ENCODE results near the gene EML4.

The EML4 gene

GRCh38 chr2:42207826-42208225 is 38.7 kb downstream of the EML4 start:
- H3K4me1 ChIP-seq (ENCODE audit: control insufficient read depth in 1 of 2, insufficient read depth in 1 of 2, low read depth in 1 of 2, low read length in 1 of 2), result peaks cover 42 to 54% of the 10 kb centered on the region in 2 experiments
- H3K27me3 ChIP-seq, result no peaks in the 10 kb centered on the region
- no peaks in the 10 kb centered on the region for H3K36me3 ChIP-seq
- no peaks in the 10 kb centered on the region for H3K9me3 ChIP-seq
- no peak overlapping the region for H3K4me3 ChIP-seq (ENCODE audit: low read depth in 1 of 2, low read length in 1 of 2)
- TF ChIP-seq, protein P1, sequence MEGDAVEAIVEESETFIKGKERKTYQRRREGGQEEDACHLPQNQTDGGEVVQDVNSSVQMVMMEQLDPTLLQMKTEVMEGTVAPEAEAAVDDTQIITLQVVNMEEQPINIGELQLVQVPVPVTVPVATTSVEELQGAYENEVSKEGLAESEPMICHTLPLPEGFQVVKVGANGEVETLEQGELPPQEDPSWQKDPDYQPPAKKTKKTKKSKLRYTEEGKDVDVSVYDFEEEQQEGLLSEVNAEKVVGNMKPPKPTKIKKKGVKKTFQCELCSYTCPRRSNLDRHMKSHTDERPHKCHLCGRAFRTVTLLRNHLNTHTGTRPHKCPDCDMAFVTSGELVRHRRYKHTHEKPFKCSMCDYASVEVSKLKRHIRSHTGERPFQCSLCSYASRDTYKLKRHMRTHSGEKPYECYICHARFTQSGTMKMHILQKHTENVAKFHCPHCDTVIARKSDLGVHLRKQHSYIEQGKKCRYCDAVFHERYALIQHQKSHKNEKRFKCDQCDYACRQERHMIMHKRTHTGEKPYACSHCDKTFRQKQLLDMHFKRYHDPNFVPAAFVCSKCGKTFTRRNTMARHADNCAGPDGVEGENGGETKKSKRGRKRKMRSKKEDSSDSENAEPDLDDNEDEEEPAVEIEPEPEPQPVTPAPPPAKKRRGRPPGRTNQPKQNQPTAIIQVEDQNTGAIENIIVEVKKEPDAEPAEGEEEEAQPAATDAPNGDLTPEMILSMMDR (IDR thresholded peaks at IDR 0.05), result no peak
- no peak overlapping the region for H3K27ac ChIP-seq

DNA sequence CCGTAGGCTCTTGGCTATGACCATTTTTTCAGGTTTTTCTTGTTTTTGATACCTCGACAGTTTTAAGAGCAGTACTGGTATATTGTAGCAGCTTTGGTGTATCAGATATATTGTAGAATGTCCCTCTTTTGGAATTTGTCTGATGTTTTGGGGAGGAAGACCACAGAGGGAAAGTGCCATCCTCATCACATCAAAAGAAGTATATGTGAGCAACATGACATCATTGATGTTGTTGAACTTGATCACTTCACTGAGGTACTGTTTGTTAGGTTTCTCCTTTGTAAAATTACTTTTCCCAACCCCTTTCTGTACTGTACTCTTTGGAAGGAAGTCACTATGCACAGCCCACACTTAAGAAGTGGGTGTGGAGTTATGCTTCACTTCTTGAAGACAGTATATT is 41.0 kb downstream of the EML4 start:
- Histone ChIP-seq H3K27me3 (no peaks in the 10 kb centered on the region), H3K4me3 (ENCODE audit: low read depth in 1 of 2, low read length in 1 of 2) (no peak overlapping the region), H3K4me1 (ENCODE audit: control insufficient read depth in 1 of 2, insufficient read depth in 1 of 2, low read depth in 1 of 2, low read length in 1 of 2) (peaks cover 65 to 74% of the 10 kb centered on the region in 2 experiments), H3K27ac (peak overlapping the region; percentile 83), H3K36me3 (no peaks in the 10 kb centered on the region), H3K9me3 (no peaks in the 10 kb centered on the region)
- TF ChIP-seq, protein P1 (IDR thresholded peaks at IDR 0.05), result no peak

DNA sequence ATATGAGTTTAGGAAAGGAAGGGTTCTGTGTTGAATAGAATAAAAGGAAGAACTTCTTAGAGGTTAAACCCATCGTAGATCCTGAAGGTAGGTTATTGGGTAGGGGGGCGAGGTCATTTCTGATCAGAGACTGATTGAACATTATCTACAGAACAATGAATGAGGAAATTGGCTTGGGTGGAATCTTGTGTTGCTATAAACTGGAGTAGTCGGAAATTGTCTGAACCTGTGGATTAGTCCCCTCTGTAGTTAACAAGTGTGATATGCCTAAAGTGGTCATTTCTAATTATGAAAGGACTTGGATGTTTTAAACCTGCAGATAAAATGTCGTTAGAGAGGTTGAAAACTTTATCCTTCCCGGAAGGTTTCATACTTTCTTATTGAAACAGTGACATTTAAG is 42.1 kb downstream of the EML4 start:
- Histone ChIP-seq H3K27ac (peak overlapping the region; percentile 83), H3K4me1 (ENCODE audit: control insufficient read depth in 1 of 2, insufficient read depth in 1 of 2, low read depth in 1 of 2, low read length in 1 of 2) (peaks cover 75 to 81% of the 10 kb centered on the region in 2 experiments), H3K4me3 (ENCODE audit: low read depth in 1 of 2, low read length in 1 of 2) (peak overlapping the region; percentile 48), H3K27me3 (no peaks in the 10 kb centered on the region), H3K36me3 (no peaks in the 10 kb centered on the region), H3K9me3 (no peaks in the 10 kb centered on the region)
- TF ChIP-seq, protein P1 (IDR thresholded peaks at IDR 0.05), result no peak

- TF ChIP-seq, protein P1 (IDR thresholded peaks at IDR 0.05), result no peak
- Histone ChIP-seq H3K4me3 (ENCODE audit: low read depth in 1 of 2, low read length in 1 of 2) (no peak overlapping the region), H3K36me3 (no peaks in the 10 kb centered on the region), H3K4me1 (ENCODE audit: control insufficient read depth in 1 of 2, insufficient read depth in 1 of 2, low read depth in 1 of 2, low read length in 1 of 2) (peaks cover 98 to 100% of the 10 kb centered on the region in 2 experiments), H3K9me3 (no peaks in the 10 kb centered on the region), H3K27me3 (no peaks in the 10 kb centered on the region), H3K27ac (peak overlapping the region; percentile 57)
These were observed 45.5 kb downstream of the EML4 start for GRCh38 chr2:42214669-42215068.

- H3K4me3 ChIP-seq (ENCODE audit: low read depth in 1 of 2, low read length in 1 of 2), result no peak overlapping the region
- H3K27me3 ChIP-seq, result no peaks in the 10 kb centered on the region
- H3K36me3 ChIP-seq, result no peaks in the 10 kb centered on the region
- H3K27ac ChIP-seq, result peak overlapping the region; percentile 77
- TF ChIP-seq, protein P1 (IDR thresholded peaks at IDR 0.05), result no peak
- no peaks in the 10 kb centered on the region for H3K9me3 ChIP-seq
- peaks cover 80 to 93% of the 10 kb centered on the region in 2 experiments for H3K4me1 ChIP-seq (ENCODE audit: control insufficient read depth in 1 of 2, insufficient read depth in 1 of 2, low read depth in 1 of 2, low read length in 1 of 2)
These were observed 47.5 kb downstream of the EML4 start for GRCh38 chr2:42216694-42217093.

DNA sequence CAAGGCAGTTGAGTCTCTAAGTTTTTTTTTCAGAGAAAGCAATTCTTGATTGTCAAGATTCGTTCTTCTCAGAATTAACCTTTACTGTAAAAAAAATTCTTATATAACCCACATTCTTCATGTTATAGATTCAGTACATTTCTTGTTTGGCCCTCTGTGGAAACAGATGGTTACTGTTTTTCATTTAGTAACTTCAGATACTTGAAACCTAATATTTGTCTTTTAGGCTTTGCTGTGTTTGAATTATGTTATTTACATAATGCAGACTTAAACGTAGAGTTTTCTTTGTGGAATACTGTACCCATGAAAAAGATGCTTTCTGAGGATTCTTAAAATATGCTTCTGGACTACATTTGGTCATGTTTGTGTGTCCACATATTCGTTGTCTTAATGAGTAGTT is 48.2 kb downstream of the EML4 start:
- Histone ChIP-seq H3K36me3 (no peaks in the 10 kb centered on the region), H3K9me3 (no peaks in the 10 kb centered on the region), H3K27ac (peak overlapping the region; percentile 77), H3K27me3 (no peaks in the 10 kb centered on the region), H3K4me3 (ENCODE audit: low read depth in 1 of 2, low read length in 1 of 2) (no peak overlapping the region), H3K4me1 (ENCODE audit: control insufficient read depth in 1 of 2, insufficient read depth in 1 of 2, low read depth in 1 of 2, low read length in 1 of 2) (peaks cover 73 to 87% of the 10 kb centered on the region in 2 experiments)
- TF ChIP-seq, protein P1 (IDR thresholded peaks at IDR 0.05), result no peak

All from neutrophil (primary cell).